H1 (cell line): Measurements from ENCODE around the gene NPNT. TPM values are rescaled to one million over a fixed set of nuclear protein-coding genes. Genes with fewer than 3 reads are reported as not detected.

Experiments
- CTCF ChIA-PET: fragments of 300-600 bp; sonication (Branson Sonifier 250); formaldehyde crosslinking; loops from one replicate; lab custom pipeline; 2021; ENCODE audit not compliant: partially characterized antibody; lab: Charles Lee
- POLR2A ChIA-PET: fragments of 300-600 bp; sonication (Branson Sonifier 250); formaldehyde crosslinking; loops from one replicate; lab custom pipeline; 2021; ENCODE audit warnings: inconsistent platforms; ENCODE audit not compliant: partially characterized antibody; lab: Charles Lee
- DNase-seq, 2 experiments: peaks; one replicate each; pipeline versions ENCODE4 v3.0.0 to v3.0.0-alpha.2; 2010 to 2022; ENCODE audit warnings: low spot score in 2 of 2, low read depth in 1 of 2, mixed read lengths in 1 of 2
- FAIRE-seq: peaks from 2 replicates; lab custom pipeline; 2011; peaks lifted over from hg19 to GRCh38; lab: Jason Lieb, UNC
- H2AFZ ChIP-seq: 2 replicates; pipeline ENCODE4 v1.8.1; 2012; ENCODE audit warnings: low read length, inconsistent platforms
- H2AK5ac ChIP-seq: 2 replicates; pipeline ENCODE4 v1.6.1; 2013; ENCODE audit warnings: low read depth, low read length
- H2BK120ac ChIP-seq: replicated peaks from 2 replicates; pipeline ENCODE3; 2013; ENCODE audit warnings: low read depth, low read length, inconsistent platforms
- H2BK12ac ChIP-seq: 2 replicates; pipeline ENCODE4 v1.6.1; 2013; ENCODE audit warnings: low read depth, low read length
- H2BK15ac ChIP-seq: 2 replicates; pipeline ENCODE4 v1.6.1; 2013; ENCODE audit warnings: low read length
- H2BK20ac ChIP-seq: 2 replicates; pipeline ENCODE4 v1.6.1; 2013; ENCODE audit warnings: low read length
- H2BK5ac ChIP-seq: 2 replicates; pipeline ENCODE4 v1.6.1; 2013; ENCODE audit warnings: low read depth, low read length
- H3K14ac ChIP-seq: 2 replicates; pipeline ENCODE4 v1.6.1; 2013; ENCODE audit warnings: inconsistent platforms; ENCODE audit not compliant: insufficient read length
- H3K18ac ChIP-seq: 2 replicates; pipeline ENCODE4 v1.6.1; 2013; ENCODE audit warnings: low read length; ENCODE audit errors: extremely low read depth
- H3K23ac ChIP-seq: 2 replicates; pipeline ENCODE4 v1.6.1; 2013; ENCODE audit warnings: inconsistent platforms; ENCODE audit not compliant: insufficient read length
- H3K23me2 ChIP-seq: 2 replicates; pipeline ENCODE4 v1.6.1; 2013; ENCODE audit warnings: low read depth, low read length
- H3K27ac ChIP-seq: 2 replicates; pipeline ENCODE4 v1.6.1; 2011; ENCODE audit warnings: low read depth, low read length, inconsistent platforms
- H3K27me3 ChIP-seq, 4 experiments: replicated peaks in 1 of 4; 1 replicate in 1 of 4; 2 replicates in 3 of 4; pipeline versions ENCODE4 v1.6.1 to v1.8.1; 2011 to 2013; ENCODE audit warnings: low read length in 3 of 4, mild to moderate bottlenecking in 3 of 4, inconsistent platforms in 2 of 4, mixed read lengths in 2 of 4, moderate library complexity in 1 of 4; ENCODE audit not compliant: control insufficient read depth in 3 of 4, insufficient read depth in 3 of 4; ENCODE audit errors: extremely low read depth in 1 of 4
- H3K36me3 ChIP-seq, 4 experiments: 2 replicates each; pipeline versions ENCODE4 v1.6.1 to v1.8.1; 2011 to 2013; ENCODE audit warnings: mild to moderate bottlenecking in 4 of 4, low read length in 3 of 4, moderate library complexity in 2 of 4, control low read depth in 1 of 4, inconsistent platforms in 1 of 4; ENCODE audit not compliant: insufficient read depth in 4 of 4, control insufficient read depth in 2 of 4
- H3K4ac ChIP-seq: replicated peaks from 2 replicates; pipeline ENCODE3; 2013; ENCODE audit warnings: low read length, low read depth, mixed read lengths, inconsistent platforms; ENCODE audit not compliant: insufficient read length
- H3K4me1 ChIP-seq, 4 experiments: replicated peaks in 1 of 4; 1 replicate in 1 of 4; 2 replicates in 3 of 4; pipeline versions ENCODE4 v1.6.1 to v1.8.1; 2011 to 2013; ENCODE audit warnings: low read length in 3 of 4, inconsistent platforms in 2 of 4, mixed read lengths in 1 of 4; ENCODE audit not compliant: insufficient read depth in 4 of 4, control insufficient read depth in 3 of 4
- H3K4me2 ChIP-seq, 2 experiments: 2 replicates each; pipeline versions ENCODE4 v1.6.1 to v1.8.1; 2011 to 2013; ENCODE audit warnings: low read depth in 2 of 2, low read length in 2 of 2, control low read depth in 1 of 2, inconsistent platforms in 1 of 2, mild to moderate bottlenecking in 1 of 2; ENCODE audit not compliant: insufficient read depth in 1 of 2
- H3K4me3 ChIP-seq, 4 experiments: fragments of 200-600, 300-600 bp in 1 of 4; sonication (generic), shearing (Covaris generic), sonication (Bioruptor Twin) in 1 of 4; 2 replicates each; pipeline versions ENCODE4 v1.5.1 to v1.8.1; 2011 to 2016; ENCODE audit warnings: low read length in 4 of 4, low read depth in 3 of 4, control low read depth in 2 of 4, inconsistent platforms in 2 of 4, mild to moderate bottlenecking in 2 of 4, mixed read lengths in 1 of 4, moderate library complexity in 1 of 4; ENCODE audit not compliant: insufficient read depth in 2 of 4; ENCODE audit errors: extremely low read depth in 1 of 4
- H3K56ac ChIP-seq: replicated peaks from 2 replicates; pipeline ENCODE3; 2013; ENCODE audit warnings: low read depth, mild to moderate bottlenecking, mixed read lengths, low read length, inconsistent platforms; ENCODE audit not compliant: insufficient read length
- H3K79me1 ChIP-seq: 2 replicates; pipeline ENCODE4 v1.6.1; 2013; ENCODE audit warnings: low read depth, low read length, control low read depth
- H3K79me2 ChIP-seq, 2 experiments: 2 replicates each; pipeline versions ENCODE4 v1.6.1 to v1.8.1; 2012 to 2013; ENCODE audit warnings: low read length in 2 of 2, mild to moderate bottlenecking in 2 of 2, inconsistent platforms in 1 of 2; ENCODE audit not compliant: insufficient read depth in 2 of 2, control insufficient read depth in 1 of 2
- H3K9ac ChIP-seq, 4 experiments: replicated peaks in 1 of 4; 1 replicate in 1 of 4; 2 replicates in 3 of 4; pipeline versions ENCODE4 v1.6.1 to v1.8.1; 2011 to 2013; ENCODE audit warnings: low read depth in 3 of 4, low read length in 3 of 4, control low read depth in 2 of 4, mild to moderate bottlenecking in 2 of 4, moderate library complexity in 2 of 4, inconsistent platforms in 1 of 4; ENCODE audit errors: extremely low read depth in 1 of 4
- H3K9me3 ChIP-seq, 2 experiments: 2 replicates each; pipeline versions ENCODE4 v1.6.1 to v1.8.1; 2012 to 2013; ENCODE audit warnings: mild to moderate bottlenecking in 2 of 2, moderate library complexity in 2 of 2, control low read depth in 1 of 2, inconsistent platforms in 1 of 2, low read depth in 1 of 2, low read length in 1 of 2, mixed read lengths in 1 of 2; ENCODE audit not compliant: insufficient read depth in 2 of 2
- H4K20me1 ChIP-seq, 2 experiments: replicated peaks in 1 of 2; 2 replicates each; pipeline versions ENCODE3 to v1.8.1; 2011 to 2013; ENCODE audit warnings: inconsistent platforms in 2 of 2, low read length in 2 of 2, mild to moderate bottlenecking in 1 of 2; ENCODE audit not compliant: insufficient read depth in 2 of 2, control insufficient read depth in 1 of 2
- H4K5ac ChIP-seq: 2 replicates; pipeline ENCODE4 v1.6.1; 2013; ENCODE audit warnings: low read length, low read depth, mixed read lengths, inconsistent platforms; ENCODE audit not compliant: insufficient read length
- H4K8ac ChIP-seq: 2 replicates; pipeline ENCODE4 v1.8.0; 2013; ENCODE audit warnings: mild to moderate bottlenecking, moderate library complexity, low read length, inconsistent platforms; ENCODE audit not compliant: insufficient read depth; ENCODE audit errors: extremely low read depth
- H4K91ac ChIP-seq: replicated peaks from 2 replicates; pipeline ENCODE3; 2013; ENCODE audit warnings: low read length, mixed read lengths, inconsistent platforms; ENCODE audit not compliant: insufficient read length
- CEBPB ChIP-seq: IDR thresholded peaks from 2 replicates; pipeline ENCODE4 v1.6.1; 2012; ENCODE audit warnings: low read depth, low read length
- CTBP2 ChIP-seq: IDR thresholded peaks from 2 replicates; pipeline ENCODE4 v1.7.0; 2011; ENCODE audit warnings: borderline replicate concordance, mild to moderate bottlenecking, moderate library complexity, mixed read lengths, low read length; ENCODE audit not compliant: insufficient read depth, insufficient read length
- GTF2F1 ChIP-seq: IDR thresholded peaks from 2 replicates; pipeline ENCODE4 v1.6.1; 2012; ENCODE audit warnings: low read depth, low read length, improper control_type of control experiment, borderline replicate concordance
- HDAC6 ChIP-seq: IDR thresholded peaks from one replicate; pipeline ENCODE4 v1.7.1; 2012; ENCODE audit warnings: low read depth, mild to moderate bottlenecking, inconsistent platforms, low read length, moderate library complexity
- POLR2A ChIP-seq, 2 experiments: IDR thresholded peaks; 1 replicate in 1 of 2; 2 replicates in 1 of 2; pipeline ENCODE4 v1.6.1; 2011; ENCODE audit warnings: low read depth in 2 of 2, low read length in 2 of 2, mild to moderate bottlenecking in 2 of 2; ENCODE audit errors: control extremely low read depth in 1 of 2
- RBBP5 ChIP-seq: IDR thresholded peaks from 2 replicates; pipeline ENCODE4 v1.7.1; 2012; ENCODE audit warnings: low read depth, mild to moderate bottlenecking, inconsistent platforms, low read length, moderate library complexity, borderline replicate concordance
- SP1 ChIP-seq: IDR thresholded peaks from 2 replicates; pipeline ENCODE4 v1.6.1; 2011; ENCODE audit warnings: low read depth, low read length
- SP4 ChIP-seq: IDR thresholded peaks from 2 replicates; pipeline ENCODE4 v1.6.1; 2012; ENCODE audit warnings: low read length, inconsistent platforms
- TCF12 ChIP-seq: IDR thresholded peaks from 2 replicates; pipeline ENCODE4 v1.6.1; 2011; ENCODE audit warnings: low read depth, mild to moderate bottlenecking, low read length
- WGBS, 2 experiments: shearing (Covaris generic) in 1 of 2; methylation state at CpG; one replicate each; pipeline versions ENCODE4 v1.1.6 to v1.1.7; 2013 to 2015; ENCODE audit warnings: low lambda C conversion rate in 2 of 2, mixed read lengths in 2 of 2, inconsistent platforms in 1 of 2, low coverage in 1 of 2, missing lambda C conversion rate in 1 of 2; ENCODE audit not compliant: insufficient replicate concordance in 2 of 2, insufficient coverage in 1 of 2, insufficient read length in 1 of 2; ENCODE audit errors: extremely low coverage in 1 of 2, missing lambda C conversion rate in 1 of 2; 5-methylcytosine and 5-hydroxymethylcytosine counted together
- polyA plus RNA-seq, 7 experiments: library from polyadenylated mRNA; depleted of rRNA in 3 of 7; stranded (reverse) in 5 of 7; unstranded in 2 of 7; fragments of >200 nt in 5 of 7; fragments of 200-250 nt in 2 of 7; gene quantifications; 1 replicate in 5 of 7; 2 replicates in 1 of 7; 4 replicates in 1 of 7; pipeline versions ENCODE4 v1.2.1 to v1.2.3, GENCODE V29; 2011 to 2013; ENCODE audit warnings: missing spikeins in 2 of 7, mixed read lengths in 2 of 7
- total RNA-seq: library from RNA; stranded (reverse); fragmentation: NEBNext Ultra II Directional; extraction: Animal tissue kit (Norgen Biotek cat#: 25700); gene quantifications from 2 replicates; pipeline ENCODE4 v1.2.1, GENCODE V29; 2021
- TF ChIP-seq, protein P1 (sequence below): IDR thresholded peaks from 2 replicates; pipeline ENCODE4 v1.6.1; 2012; ENCODE audit warnings: inconsistent platforms

Gene NPNT
- total and polyA plus RNA-seq, 2 of the 8 experiments (the other 6 are each of a cell fraction or from before 2014, with no cell fraction given) = 0.24 to 0.97 TPM

GRCh38 chr4:106010761-106011160, 115.5 kb downstream of the NPNT start:
- H3K23me2 ChIP-seq = no peaks in the 10 kb centered on the region
- H2BK12ac ChIP-seq = no peak overlapping the region
- whole genome bisulfite sequencing, 2 experiments = 91% methylated on average over 2 of the region's 2 CpGs; no CpG with 5 or more reads in 1 of the 2 experiments
- no peak overlapping the region for H2BK15ac ChIP-seq
- no peak overlapping the region for H3K4ac ChIP-seq
- no peak overlapping the region for H3K4me2 ChIP-seq
- no peak overlapping the region for H3K9ac ChIP-seq
- no peak overlapping the region for H2BK20ac ChIP-seq
- no peak overlapping the region for H4K5ac ChIP-seq
- no peak overlapping the region for H2BK5ac ChIP-seq
- ChIA-PET POLR2A (no interaction called here), CTCF (interaction anchor here (2.3 kb wide), 1 partner anchor 19 kb away, joined by 6 read pairs; no protein-coding TSS in a partner anchor)
- H2AFZ ChIP-seq = no peak overlapping the region
- no peaks in the 10 kb centered on the region for H4K20me1 ChIP-seq
- no peak for DNase-seq
- no peak overlapping the region for H3K14ac ChIP-seq
- H3K27ac ChIP-seq = no peak overlapping the region
- no peaks in the 10 kb centered on the region for H3K9me3 ChIP-seq
- H3K56ac ChIP-seq = no peak overlapping the region
- no peak for FAIRE-seq
- no peaks in the 10 kb centered on the region for H3K36me3 ChIP-seq
- H4K8ac ChIP-seq = no peak overlapping the region
- no peak overlapping the region for H4K91ac ChIP-seq
- no peak for TF ChIP-seq TCF12
- no peak for TF ChIP-seq CTBP2
- no peak for TF ChIP-seq HDAC6
- TF ChIP-seq GTF2F1 = no peak
- TF ChIP-seq SP4 = no peak
- TF ChIP-seq, protein P1, sequence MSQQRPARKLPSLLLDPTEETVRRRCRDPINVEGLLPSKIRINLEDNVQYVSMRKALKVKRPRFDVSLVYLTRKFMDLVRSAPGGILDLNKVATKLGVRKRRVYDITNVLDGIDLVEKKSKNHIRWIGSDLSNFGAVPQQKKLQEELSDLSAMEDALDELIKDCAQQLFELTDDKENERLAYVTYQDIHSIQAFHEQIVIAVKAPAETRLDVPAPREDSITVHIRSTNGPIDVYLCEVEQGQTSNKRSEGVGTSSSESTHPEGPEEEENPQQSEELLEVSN = no peak
- TF ChIP-seq SP1 = no peak
- TF ChIP-seq CEBPB = no peak
- no peak for TF ChIP-seq RBBP5
- TF ChIP-seq POLR2A (IDR thresholded peaks at IDR 0.05; ENCODE audit: control extremely low read depth in 1 of 2, low read depth in 2 of 2, low read length in 2 of 2) = no peak
- H3K4me3 ChIP-seq = no peak overlapping the region
- no peaks in the 10 kb centered on the region for H3K4me1 ChIP-seq
- no peak overlapping the region for H2BK120ac ChIP-seq
- no peaks in the 10 kb centered on the region for H3K79me1 ChIP-seq
- H3K27me3 ChIP-seq = no peaks in the 10 kb centered on the region
- no peak overlapping the region for H2AK5ac ChIP-seq
- no peaks in the 10 kb centered on the region for H3K79me2 ChIP-seq
- no peak overlapping the region for H3K18ac ChIP-seq
- H3K23ac ChIP-seq = no peak overlapping the region
